ENCODE measurements around the gene EDA2R.

EDA2R gene

GRCh38 chrX:66638591-66639500 is at the start of gene EDA2R:
TSS of gene EDA2R (minus strand) at chrX:66639078. CDS start at chrX:66616020, 23,058 bp downstream.
- DNase-seq = peak in 1 of 2 experiments; percentile 25

DNA sequence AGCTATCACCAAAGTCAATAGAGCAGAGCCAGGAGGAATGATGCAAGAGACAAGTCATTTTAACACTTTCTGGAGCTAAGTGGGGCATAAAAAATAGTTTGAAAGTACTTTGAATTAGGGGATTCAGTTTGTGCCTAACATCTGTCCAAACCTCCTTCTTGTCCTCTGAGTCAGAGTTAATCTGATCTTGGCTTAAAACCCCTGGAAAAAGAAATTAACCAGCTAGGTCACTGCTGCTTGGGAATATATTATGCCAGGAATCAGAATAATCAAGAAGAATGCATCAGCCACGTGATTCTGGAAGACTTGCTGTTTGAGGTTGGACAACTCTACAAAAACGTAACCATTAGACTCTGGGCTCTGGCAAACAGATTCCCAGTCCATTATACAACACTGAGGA is 45.3 kb upstream of the EDA2R start:
- no peak for DNase-seq

DNA sequence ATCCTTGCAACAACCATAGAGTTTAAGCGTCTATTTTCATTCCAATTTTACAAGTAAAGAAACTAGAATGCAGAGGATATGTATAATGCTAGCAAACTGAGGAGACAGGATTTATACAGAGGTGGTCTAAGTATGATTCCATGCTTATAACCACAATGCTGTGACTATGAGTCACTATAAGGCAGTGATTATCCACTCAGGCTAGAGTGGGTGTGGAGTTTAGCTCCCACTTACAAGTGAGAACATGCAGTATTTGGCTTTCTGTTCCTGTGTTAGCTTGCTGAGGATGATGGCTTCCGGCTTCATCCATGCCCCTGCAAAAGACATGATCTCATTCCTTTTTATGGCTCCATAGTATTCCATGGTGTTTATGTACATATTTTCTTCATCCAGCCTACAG is 41.6 kb upstream of the EDA2R start:
- DNase-seq = no peak

- no peak for DNase-seq
These were observed 38.6 kb upstream of the EDA2R start for GRCh38 chrX:66677430-66677829.

DNA sequence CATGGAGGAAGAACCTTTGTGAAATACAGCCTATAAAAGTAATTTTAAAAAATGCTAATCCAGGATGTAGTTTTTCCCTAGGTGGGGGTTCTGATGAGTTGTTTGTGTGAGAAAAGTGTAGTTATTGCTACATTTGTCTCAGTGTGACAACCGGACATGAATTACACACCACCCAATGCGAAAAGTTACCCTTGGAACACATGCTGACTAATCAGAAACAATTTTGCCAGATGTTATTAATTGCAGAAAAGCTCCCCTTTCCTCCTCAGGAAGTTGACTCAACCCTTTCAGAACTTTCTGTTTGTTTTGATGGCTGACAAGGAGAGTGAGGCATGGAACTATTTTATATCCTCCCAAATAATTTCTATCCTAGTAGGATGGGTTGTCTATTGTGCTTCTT is 38.1 kb upstream of the EDA2R start:
- DNase-seq = no peak

DNA sequence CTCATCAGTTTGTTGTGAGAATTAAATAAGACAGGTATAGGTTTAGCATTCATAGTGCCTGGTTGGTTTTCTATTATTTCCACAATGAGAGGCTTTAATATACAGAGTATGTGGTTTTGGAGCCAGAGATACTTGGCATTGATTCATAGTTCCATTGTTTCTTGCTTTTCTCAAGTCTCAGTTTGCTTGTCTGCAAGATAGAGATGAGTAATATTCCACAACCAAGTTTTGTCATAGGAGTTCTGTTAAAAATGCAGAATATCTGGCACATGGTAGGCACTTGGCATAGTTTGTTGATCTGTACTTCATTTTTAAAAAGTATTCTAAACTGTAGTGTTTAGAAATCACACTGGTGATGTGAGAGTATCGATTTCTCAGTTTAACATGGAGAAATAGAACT is 37.5 kb upstream of the EDA2R start:
- DNase-seq = no peak

DNA sequence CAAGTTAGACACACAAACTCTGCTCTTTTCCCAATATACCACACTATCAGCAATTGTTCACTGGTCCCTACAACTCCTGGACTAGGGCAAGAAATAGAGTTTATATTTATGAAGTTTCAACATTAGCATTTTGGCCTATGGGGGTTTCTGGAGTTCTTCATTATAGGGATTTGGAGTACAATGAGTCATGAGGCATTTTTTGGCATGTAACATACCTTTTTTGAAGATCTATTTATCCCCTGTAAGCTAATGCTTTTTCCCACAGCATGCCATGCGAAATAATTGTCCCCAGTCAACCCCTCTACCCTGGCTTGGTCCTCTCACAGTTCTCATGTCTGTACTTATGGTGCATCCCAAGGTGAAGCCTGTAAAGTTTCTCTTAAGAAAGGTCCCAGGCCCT is 36.7 kb upstream of the EDA2R start:
- DNase-seq = no peak

DNA sequence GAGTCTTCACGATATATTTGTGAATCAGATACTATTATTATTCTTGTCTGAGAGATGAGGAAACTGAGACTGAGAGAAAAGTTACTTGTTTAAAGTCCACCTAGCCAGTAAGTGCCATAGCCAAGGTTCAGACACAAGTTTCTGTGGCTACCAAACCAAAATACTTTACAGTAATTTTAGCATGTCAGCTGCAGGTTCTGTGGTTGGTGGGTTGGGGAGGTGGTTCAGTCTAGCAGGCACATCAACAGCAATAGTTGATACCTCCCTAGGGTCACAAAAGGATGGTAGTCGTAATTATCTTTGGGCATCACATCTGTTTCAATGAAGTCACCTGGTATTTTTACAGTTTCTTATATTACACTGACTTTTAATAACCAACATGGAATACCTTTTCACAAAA is 35.6 kb upstream of the EDA2R start:
- DNase-seq = no peak

- DNase-seq = no peak
These were observed 33.2 kb upstream of the EDA2R start for GRCh38 chrX:66672106-66672505.

DNA sequence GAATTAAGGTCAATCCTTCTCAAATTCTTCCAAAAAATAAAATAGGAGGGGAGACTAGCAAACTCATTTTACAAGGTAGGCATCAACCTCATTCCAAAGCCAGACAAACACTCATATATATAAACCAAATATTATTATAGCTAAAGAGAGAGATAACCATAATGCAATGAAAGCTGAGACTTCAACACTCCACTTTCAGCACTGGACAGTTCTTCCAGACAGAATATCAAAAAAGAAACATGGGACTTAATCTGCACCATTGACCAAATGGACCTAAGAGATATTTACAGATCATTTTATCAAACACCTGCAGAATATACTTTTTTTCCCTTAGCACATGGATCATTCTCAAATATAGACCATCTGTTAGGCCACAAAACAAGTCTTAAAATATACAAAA is 15.5 kb upstream of the EDA2R start:
- no peak for DNase-seq

DNA sequence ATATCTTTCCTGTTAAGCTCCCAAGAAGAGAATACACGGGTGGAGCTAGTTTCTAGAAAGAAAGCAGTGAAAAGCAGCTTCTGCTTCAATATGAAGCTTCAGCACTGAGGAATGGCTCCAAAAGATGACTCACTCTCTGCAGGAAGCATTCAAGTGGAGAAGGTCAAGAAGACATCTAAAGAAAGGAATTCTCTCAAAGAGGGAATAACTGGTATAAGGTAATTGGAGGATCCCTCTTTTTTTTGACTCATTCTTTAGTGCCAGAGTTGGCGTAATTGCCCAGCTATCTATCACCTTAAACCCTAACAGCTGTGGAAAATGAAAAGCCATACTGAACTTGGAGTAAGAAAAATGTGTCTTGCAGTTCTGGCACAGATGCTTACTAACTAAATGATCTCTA is 3.5 kb downstream of the EDA2R start:
- no peak for DNase-seq

GRCh38 chrX:66634272-66634671 is 4.6 kb downstream of the EDA2R start:
- no peak for DNase-seq

GRCh38 chrX:66633541-66633940 is 5.3 kb downstream of the EDA2R start:
- DNase-seq = no peak

DNA sequence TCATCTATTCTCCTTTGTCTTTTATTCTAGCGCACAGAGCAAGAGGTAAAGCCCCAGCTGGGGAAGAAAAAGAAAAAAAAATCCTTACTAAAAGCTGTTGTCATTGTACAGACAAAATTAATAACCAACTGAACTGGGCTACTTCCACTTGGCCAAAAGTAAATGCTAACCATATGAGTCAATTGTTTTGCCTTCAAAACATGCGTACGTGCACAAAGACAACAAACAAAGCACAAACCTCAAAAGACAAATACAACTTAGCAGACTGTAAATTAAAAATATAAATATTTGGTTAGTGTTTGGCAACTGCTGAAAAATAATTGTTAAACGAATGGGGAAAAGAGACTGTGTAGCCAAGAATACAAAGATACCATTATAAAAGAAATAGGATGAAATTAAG is 5.9 kb downstream of the EDA2R start:
- DNase-seq = no peak

DNA sequence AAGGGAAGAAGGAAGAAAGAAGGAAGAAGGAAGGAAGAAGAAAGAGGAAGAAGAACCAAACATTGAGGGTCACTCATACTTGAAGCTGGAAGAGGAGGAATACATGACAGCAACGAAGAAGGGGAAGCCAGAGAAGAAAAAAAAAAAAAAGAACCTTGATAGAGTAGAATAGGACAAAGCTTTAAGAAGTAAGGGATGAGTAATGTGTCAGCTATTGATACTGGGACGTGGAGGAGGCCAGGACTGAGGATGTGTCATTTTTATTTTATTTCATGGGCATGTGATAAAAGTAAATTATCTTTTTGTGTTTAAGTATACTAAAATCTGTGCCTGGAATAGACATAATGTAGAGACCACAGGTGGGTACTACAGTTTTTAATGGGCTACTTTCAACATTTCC is 6.4 kb downstream of the EDA2R start:
- no peak for DNase-seq

- DNase-seq = no peak
These were observed 13.4 kb downstream of the EDA2R start for GRCh38 chrX:66625525-66625924.

- DNase-seq = no peak
These were observed 16.7 kb downstream of the EDA2R start for GRCh38 chrX:66622209-66622608.

DNA sequence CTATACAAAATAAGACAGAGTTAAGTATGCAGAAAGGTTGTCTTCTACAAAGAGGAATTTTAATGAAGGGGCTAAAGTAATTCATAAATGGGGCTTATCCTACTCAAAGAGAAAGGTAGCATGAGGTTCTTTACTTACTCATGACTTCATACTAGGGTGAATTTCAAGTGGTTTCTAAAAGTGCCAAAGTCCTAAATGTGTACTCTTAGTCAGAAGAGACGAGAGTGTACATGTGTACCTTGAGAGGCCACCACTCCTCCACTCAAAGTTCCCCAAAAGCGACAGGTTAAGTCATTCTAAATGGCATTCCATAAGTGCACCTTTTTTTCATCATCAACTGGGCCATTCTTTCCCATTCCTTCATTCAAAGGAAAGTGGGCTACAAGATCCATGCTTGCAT is 21.9 kb downstream of the EDA2R start:
- DNase-seq = no peak

GRCh38 chrX:66602381-66602938 is 36.4 kb downstream of the EDA2R start:
- no peak for DNase-seq

DNA sequence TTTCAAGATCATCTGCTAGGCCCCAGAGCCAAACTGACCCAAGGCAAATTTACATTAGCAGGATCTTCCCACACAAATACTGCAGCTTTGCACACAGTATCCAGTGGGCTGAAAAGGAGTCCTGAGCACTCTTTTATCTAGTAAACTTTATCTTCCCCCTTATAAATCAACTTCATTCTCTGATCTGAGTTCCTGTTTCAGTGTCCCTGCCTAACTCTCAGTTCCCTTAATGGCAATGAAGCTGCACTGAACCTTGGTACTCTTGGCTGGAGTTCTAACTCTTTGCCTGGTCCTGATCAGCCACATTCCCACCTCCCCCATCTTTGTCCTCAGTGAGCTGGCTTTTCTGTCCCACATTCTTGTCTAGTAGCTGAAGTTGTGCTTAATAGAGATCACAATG is 37.4 kb downstream of the EDA2R start:
- DNase-seq = no peak

- no peak for DNase-seq
These were observed 59.7 kb downstream of the EDA2R start for GRCh38 chrX:66579219-66579618.

GRCh38 chrX:66553973-66554372 is 84.9 kb downstream of the EDA2R start:
- DNase-seq = no peak

GRCh38 chrX:66547847-66548369 is 91.0 kb downstream of the EDA2R start:
- DNase-seq = no peak

Measured in activated CD4-positive, alpha-beta T cell treated with anti-CD3 and anti-CD28 coated beads, Interleukin-2, amount 50 U/mL, for 48 hours (primary cell).